DOHH2 (cell line): ENCODE data around the gene TGM1.

Experiments used
- EZH2phosphoT487 ChIP-seq: fragments of 200-600 bp; sonication (generic); IDR thresholded peaks from 2 replicates; pipeline ENCODE4 v1.6.1; 2017; ENCODE audit warnings: borderline replicate concordance, mild to moderate bottlenecking, antibody characterized with exemption, low read length, moderate library complexity, mixed read lengths
- TF ChIP-seq, protein P1 (sequence below): fragments of 200-600 bp; sonication (generic); IDR thresholded peaks from one replicate; pipeline ENCODE4 v1.5.1; 2014; ENCODE audit warnings: antibody characterized with exemption, mild to moderate bottlenecking, low read depth, low read length; ENCODE audit not compliant: poor library complexity, severe bottlenecking

DNA sequence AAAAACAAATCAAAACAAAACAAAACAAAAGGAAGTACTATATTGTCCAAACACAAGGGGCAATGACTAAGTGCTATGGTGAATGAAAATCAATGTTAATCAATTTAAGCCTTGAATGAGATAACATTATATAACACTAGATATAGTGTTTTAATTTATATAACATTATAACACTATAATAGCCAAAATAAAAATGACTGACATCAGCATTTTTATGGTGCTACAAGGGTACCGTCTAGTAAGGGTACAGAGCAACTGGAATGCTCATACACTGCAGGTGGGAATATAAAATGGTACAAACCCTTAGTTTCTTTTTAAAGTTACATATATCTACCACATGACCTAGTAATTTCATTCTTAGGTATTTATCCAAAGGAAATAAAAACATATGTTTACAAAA is 36.5 kb downstream of the TGM1 start:
- TF ChIP-seq, protein P1, sequence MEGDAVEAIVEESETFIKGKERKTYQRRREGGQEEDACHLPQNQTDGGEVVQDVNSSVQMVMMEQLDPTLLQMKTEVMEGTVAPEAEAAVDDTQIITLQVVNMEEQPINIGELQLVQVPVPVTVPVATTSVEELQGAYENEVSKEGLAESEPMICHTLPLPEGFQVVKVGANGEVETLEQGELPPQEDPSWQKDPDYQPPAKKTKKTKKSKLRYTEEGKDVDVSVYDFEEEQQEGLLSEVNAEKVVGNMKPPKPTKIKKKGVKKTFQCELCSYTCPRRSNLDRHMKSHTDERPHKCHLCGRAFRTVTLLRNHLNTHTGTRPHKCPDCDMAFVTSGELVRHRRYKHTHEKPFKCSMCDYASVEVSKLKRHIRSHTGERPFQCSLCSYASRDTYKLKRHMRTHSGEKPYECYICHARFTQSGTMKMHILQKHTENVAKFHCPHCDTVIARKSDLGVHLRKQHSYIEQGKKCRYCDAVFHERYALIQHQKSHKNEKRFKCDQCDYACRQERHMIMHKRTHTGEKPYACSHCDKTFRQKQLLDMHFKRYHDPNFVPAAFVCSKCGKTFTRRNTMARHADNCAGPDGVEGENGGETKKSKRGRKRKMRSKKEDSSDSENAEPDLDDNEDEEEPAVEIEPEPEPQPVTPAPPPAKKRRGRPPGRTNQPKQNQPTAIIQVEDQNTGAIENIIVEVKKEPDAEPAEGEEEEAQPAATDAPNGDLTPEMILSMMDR, result no peak
- no peak for TF ChIP-seq EZH2phosphoT487
